Activated CD4-positive, alpha-beta memory T cell treated with anti-CD3 and anti-CD28 coated beads for 36 hours (primary cell): ENCODE measurements around the gene ANXA4. TPM values are rescaled to one million over a fixed set of nuclear protein-coding genes. Genes with fewer than 3 reads are reported as not detected.
A peak's percentile ranks its signal among the peaks of the same experiment; 100 is the strongest.

Experiments used
- CTCF ChIA-PET: fragments of 350-600 bp; sonication (Branson Sonifier 250); formaldehyde crosslinking; loops from one replicate; lab custom pipeline; 2021; ENCODE audit warnings: antibody characterized with exemption, inconsistent platforms; lab: Charles Lee
- POLR2A ChIA-PET: fragments of 350-600 bp; sonication (Branson Sonifier 250); formaldehyde crosslinking; loops from one replicate; lab custom pipeline; 2021; ENCODE audit warnings: antibody characterized with exemption; lab: Charles Lee
- DNase-seq: peaks from one replicate; pipeline ENCODE4 v3.0.0-alpha.2; 2020
- H3K27ac Mint-ChIP-seq: one replicate; pipeline ENCODE4 v1.8.0; 2021; ENCODE audit warnings: mixed read lengths
- H3K27me3 Mint-ChIP-seq: one replicate; pipeline ENCODE4 v1.8.0; 2021; ENCODE audit warnings: mixed read lengths
- H3K36me3 Mint-ChIP-seq: one replicate; pipeline ENCODE4 v1.8.0; 2021; ENCODE audit warnings: mixed read lengths
- H3K4me1 Mint-ChIP-seq: one replicate; pipeline ENCODE4 v1.8.0; 2021; ENCODE audit warnings: low read depth, mixed read lengths
- H3K4me3 Mint-ChIP-seq: one replicate; pipeline ENCODE4 v1.8.0; 2021; ENCODE audit warnings: mild to moderate bottlenecking, mixed read lengths
- H3K9me3 Mint-ChIP-seq: one replicate; pipeline ENCODE4 v1.8.0; 2021; ENCODE audit warnings: mixed read lengths
- intact Hi-C: fragments of 100-400 bp; cut with micrococcal nuclease; formaldehyde crosslinking; loops from one replicate; pipeline ENCODE4 v1.15.1; 2023
- total RNA-seq, 2 experiments: library from RNA; stranded (reverse); gene quantifications; one replicate each; pipeline ENCODE4 v1.2.3, GENCODE V29; 2021

Gene ANXA4
- 10 to 100 TPM; 41.3 to 43.2 TPM for total RNA-seq

DNA sequence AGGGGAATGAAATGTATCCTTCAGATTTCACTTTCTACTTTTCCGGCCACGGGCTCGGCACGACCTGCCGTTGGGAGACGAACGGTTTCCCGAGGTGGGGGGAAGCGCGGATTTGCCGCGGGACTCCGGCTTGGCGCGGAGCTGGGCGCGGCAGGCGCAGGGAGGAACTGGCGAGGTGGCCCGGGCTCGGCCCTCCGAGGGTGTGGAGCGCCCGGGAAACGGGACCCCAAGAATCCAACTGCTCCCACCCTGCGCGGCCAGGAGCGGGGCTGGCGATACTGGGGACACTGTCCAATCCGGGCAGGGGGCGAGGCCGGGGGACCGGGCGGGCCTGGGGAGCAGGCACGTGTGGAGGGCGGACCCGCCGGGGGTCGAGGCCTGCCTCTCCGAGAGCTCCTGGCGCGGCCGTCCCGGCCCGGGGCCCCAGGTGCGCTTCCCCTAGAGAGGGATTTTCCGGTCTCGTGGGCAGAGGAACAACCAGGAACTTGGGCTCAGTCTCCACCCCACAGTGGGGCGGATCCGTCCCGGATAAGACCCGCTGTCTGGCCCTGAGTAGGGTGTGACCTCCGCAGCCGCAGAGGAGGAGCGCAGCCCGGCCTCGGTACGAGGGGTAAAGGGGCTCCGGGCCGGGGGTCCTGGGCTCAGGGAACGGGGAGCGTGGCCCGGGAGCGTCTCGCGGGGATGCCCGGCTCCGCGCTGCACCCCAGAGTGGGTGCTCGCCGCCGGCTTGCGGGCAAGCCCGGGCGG lies at the start of gene ANXA4:
Gene ANXA4, plus strand, starts transcription at position 560 of the 747 bp plus-strand sequence. CDS start 39,432 bp downstream, outside the sequence.
- CTCF ChIA-PET: interaction anchor here (0.9 to 9.8 kb wide), 8 partner anchors 17 to 356 kb away, joined by 3 to 66 read pairs (median 4); no protein-coding TSS in a partner anchor
- no peaks in the 10 kb centered on the region for H3K9me3 Mint-ChIP-seq

DNA sequence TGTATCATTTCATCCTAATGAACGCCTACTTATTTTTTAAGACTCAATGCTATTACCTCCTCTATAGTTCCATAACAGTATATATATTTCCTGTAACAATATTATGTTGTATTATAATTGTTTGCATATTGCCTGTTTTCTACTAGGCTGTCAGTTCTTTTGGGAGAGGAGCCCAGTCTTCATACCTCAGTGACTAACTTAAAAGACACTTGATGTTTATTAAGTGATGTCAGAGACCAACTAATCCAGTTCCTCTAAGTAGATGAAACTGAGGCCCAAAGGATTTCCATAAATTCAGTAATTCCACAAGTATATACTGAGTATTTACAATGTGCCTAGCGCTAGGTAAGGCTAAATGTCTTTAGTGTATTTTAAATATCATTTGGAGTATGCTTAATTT lies 49.5 kb upstream of the ANXA4 start:
- no peaks in the 10 kb centered on the region for H3K36me3 Mint-ChIP-seq
- no peak overlapping the region for H3K4me3 Mint-ChIP-seq
- POLR2A ChIA-PET: no interaction called here
- DNase-seq: no peak
- peaks cover 74% of the 10 kb centered on the region for H3K4me1 Mint-ChIP-seq
- H3K9me3 Mint-ChIP-seq: no peaks in the 10 kb centered on the region
- H3K27ac Mint-ChIP-seq: no peak overlapping the region
- no peaks in the 10 kb centered on the region for H3K27me3 Mint-ChIP-seq
- CTCF ChIA-PET: interaction anchor here (1.5 kb wide), 1 partner anchor 128 kb away, joined by 3 read pairs; no protein-coding TSS in a partner anchor
- intact Hi-C loops: loop anchor here (5.0 kb wide), 1 partner anchor 115 kb away; no protein-coding TSS in a partner anchor

More for the DNA sequence above, at the start of gene ANXA4:
- H3K4me3 Mint-ChIP-seq: peak within 1 kb of the TSS; percentile 81
- intact Hi-C loops: loop anchor here (5.0 kb wide), 2 partner anchors 76 to 151 kb away; partner anchors contain the start of gene SNRNP27
- H3K27ac Mint-ChIP-seq: peak within 1 kb of the TSS; percentile 82
- no peaks in the 10 kb centered on the region for H3K36me3 Mint-ChIP-seq
- H3K4me1 Mint-ChIP-seq: peaks cover 11% of the 10 kb centered on the region
- no peaks in the 10 kb centered on the region for H3K27me3 Mint-ChIP-seq
- POLR2A ChIA-PET: interaction anchor here (0.8 to 2.2 kb wide), 8 partner anchors 9 to 516 kb away, joined by 3 to 5 read pairs (median 4); partner anchors contain the start of gene PCYOX1
- peak; percentile 76 for DNase-seq

DNA sequence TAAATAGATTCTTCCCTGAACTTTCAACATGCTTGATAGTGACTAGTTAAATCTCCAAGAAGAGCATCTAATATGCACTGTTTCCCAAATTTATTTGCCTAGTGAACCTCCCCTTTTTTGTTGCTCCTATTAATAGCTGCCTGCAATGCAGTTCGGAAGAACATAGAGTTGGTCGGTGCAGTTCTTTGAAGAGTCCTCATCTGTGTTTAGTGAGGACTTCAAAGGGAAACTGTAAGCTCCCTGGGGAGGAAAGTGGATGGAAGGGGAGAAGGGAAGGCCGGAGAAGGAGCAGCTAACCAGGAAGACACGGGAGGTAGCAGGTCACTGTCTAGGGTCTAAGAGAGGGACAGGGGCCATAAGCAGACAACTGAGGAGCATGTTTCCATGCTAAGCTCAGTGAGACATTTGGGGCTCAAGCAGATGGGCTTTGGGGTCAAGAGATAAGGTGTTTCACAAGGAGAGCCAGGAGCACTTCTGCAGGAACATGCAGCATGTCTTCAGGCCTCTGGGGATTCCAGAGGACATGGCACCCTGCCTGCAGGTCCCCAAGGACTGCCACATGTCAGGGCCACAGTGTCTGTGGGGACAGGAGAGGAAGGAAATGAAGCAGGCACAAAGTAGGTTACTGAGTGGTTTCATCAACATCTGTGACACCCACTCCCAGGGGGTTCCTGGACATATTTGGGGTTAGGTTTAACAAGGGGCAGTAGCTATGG lies 48.7 kb upstream of the ANXA4 start:
- Mint-ChIP-seq H3K9me3 (no peaks in the 10 kb centered on the region), H3K4me3 (peak overlapping the region; percentile 33), H3K27ac (peak overlapping the region; percentile 53), H3K27me3 (no peaks in the 10 kb centered on the region), H3K36me3 (no peaks in the 10 kb centered on the region), H3K4me1 (peaks cover 79% of the 10 kb centered on the region)
- peak; percentile 44 for DNase-seq
- ChIA-PET CTCF (interaction anchor here (1.3 to 1.5 kb wide), 2 partner anchors 127 to 129 kb away, joined by 3 read pairs; no protein-coding TSS in a partner anchor), POLR2A (interaction anchor here (0.9 to 1.1 kb wide), 2 partner anchors 48 to 50 kb away, joined by 3 read pairs; partner anchors contain the start of gene AAK1)
- intact Hi-C loops: loop anchor here (5.0 kb wide), 1 partner anchor 116 kb away; no protein-coding TSS in a partner anchor

DNA sequence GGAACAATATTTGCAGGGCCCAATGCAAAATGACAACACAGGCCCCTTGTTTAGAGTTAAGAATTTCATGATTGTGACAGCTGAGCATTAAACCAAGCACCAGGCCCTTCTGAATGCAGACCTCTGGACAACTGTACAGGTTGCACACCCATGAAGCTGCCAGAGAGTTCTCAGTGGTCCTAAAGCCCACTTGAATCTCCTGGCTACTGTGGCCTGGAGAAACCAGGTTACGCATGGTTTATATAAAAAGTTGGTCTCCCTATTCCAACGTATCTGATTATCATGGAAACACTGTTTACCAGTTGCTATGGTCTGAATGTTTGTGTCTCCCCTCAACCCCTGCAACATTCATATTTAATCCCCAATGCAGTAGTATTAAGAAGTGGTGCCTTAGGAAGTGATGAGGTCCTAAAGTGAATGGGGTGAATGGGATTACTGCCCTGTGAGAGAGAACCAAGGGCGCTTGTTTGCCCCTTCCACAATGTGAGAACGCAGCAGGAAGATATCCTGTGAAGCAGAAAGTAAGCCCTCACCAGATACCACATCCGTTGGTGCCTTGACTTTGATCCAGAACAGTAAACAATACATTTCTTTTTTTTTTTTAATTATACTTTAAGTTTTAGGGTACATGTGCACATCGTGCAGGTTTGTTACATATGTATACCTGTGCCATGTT lies 48.0 kb upstream of the ANXA4 start:
- Mint-ChIP-seq H3K9me3 (no peaks in the 10 kb centered on the region), H3K4me1 (peaks cover 81% of the 10 kb centered on the region), H3K4me3 (peak overlapping the region; percentile 33), H3K27me3 (no peaks in the 10 kb centered on the region), H3K27ac (peak overlapping the region; percentile 53), H3K36me3 (no peaks in the 10 kb centered on the region)
- ChIA-PET POLR2A (interaction anchor here (0.9 to 1.1 kb wide), 2 partner anchors 48 to 51 kb away, joined by 3 read pairs; partner anchors contain the start of gene AAK1), CTCF (interaction anchor here (1.3 to 1.5 kb wide), 2 partner anchors 128 to 129 kb away, joined by 3 read pairs; no protein-coding TSS in a partner anchor)
- peak; percentile 55 for DNase-seq
- intact Hi-C loops: loop anchor here (2.0 to 5.0 kb wide), 2 partner anchors 19 to 117 kb away; no protein-coding TSS in a partner anchor

DNA sequence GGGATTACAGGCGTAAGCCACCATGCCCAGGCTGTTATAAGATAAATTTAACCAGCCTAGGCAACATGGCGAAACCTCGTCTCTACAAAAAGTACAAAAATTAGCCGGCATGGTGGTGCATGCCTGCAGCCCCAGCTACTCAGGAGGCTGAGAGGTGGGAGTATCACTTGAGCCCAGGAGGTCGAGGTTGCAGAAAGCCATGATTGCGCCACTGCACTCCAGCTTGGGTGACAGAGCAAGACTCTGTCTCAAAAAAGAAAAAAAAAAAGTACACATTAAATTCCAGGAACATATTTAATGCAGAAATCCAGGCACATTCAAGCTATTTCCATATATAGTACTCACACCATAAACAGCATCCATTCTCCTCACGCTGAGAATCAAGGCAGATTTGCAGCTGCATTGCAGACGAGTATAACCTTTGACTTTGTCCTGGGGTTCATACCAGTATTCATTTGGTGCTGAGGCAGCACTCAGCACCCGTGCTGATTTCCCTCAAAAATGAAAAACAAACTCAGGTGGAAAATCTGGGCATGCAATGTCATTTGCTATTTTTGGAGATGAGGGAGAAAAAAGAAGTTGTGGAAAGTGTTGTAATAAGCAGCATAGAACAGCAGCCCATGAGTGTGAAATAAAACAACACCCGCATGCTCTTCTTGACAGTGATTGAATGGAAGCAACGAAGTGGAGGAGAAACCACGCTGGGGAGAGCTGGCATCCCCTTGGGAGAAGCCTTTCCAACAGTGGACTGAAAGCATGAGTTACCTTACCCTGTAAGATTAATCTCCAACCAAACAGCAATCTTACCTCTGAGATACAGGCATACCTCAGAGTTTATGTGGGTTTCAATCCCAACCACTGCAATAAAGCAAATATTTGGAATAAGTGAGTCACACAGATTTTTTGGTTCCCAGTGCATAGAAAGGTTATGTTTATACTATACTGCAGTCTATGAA lies 46.8 kb upstream of the ANXA4 start:
- H3K27ac Mint-ChIP-seq: peak overlapping the region; percentile 47
- H3K4me1 Mint-ChIP-seq: peaks cover 78% of the 10 kb centered on the region
- no peaks in the 10 kb centered on the region for H3K27me3 Mint-ChIP-seq
- intact Hi-C loops: loop anchor here (1.0 to 5.0 kb wide), 3 partner anchors 20 to 118 kb away; no protein-coding TSS in a partner anchor
- no peaks in the 10 kb centered on the region for H3K9me3 Mint-ChIP-seq
- ChIA-PET POLR2A (no interaction called here), CTCF (interaction anchor here (0.9 kb wide), 1 partner anchor 130 kb away, joined by 3 read pairs; no protein-coding TSS in a partner anchor)
- no peak for DNase-seq
- no peak overlapping the region for H3K4me3 Mint-ChIP-seq
- H3K36me3 Mint-ChIP-seq: no peaks in the 10 kb centered on the region

DNA sequence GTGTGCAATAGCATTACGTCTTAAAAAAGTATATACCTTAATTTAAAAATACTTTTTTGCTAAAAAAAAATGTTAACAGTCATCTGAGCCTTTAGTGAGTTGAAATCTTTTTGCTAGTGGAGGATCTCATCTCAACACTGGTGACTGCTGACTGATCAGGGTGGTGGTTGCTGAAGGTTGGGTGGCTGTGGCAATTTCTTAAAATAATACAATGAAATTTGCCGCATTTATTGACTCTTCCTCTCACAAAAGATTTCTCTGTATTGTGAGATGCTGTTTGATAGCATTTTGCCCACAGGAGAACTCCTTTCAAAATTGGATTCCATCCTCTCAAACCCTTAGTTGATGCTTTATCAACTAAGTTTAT lies 46.1 kb upstream of the ANXA4 start:
- CTCF ChIA-PET: interaction anchor here (3.3 kb wide), 1 partner anchor 131 kb away, joined by 21 read pairs; no protein-coding TSS in a partner anchor
- Mint-ChIP-seq H3K27me3 (no peaks in the 10 kb centered on the region), H3K4me3 (no peak overlapping the region), H3K27ac (no peak overlapping the region), H3K36me3 (no peaks in the 10 kb centered on the region), H3K4me1 (peaks cover 71% of the 10 kb centered on the region), H3K9me3 (no peaks in the 10 kb centered on the region)
- intact Hi-C loops: loop anchor here (1.0 to 2.0 kb wide), 2 partner anchors 21 to 48 kb away; no protein-coding TSS in a partner anchor
- DNase-seq: no peak
- POLR2A ChIA-PET: no interaction called here

DNA sequence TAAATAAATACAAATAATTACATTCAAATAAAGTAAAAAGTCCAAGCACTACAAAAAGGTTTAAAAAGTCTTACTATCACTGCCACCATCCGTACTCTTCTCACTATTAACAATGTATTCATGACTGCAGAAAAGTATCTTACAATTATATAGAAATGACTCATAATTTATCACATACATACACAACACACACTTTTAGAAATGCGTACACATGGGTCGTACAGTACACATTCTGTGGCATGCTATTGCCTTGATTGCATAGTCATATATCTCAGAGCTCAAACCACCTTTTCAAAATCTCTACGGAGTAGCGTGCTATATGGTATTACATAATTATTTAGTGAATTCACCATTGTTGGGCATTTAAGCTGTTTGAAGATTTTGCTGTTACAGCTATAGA lies 41.6 kb upstream of the ANXA4 start:
- Mint-ChIP-seq H3K36me3 (no peaks in the 10 kb centered on the region), H3K27me3 (no peaks in the 10 kb centered on the region), H3K27ac (no peak overlapping the region), H3K4me3 (no peak overlapping the region), H3K4me1 (peaks cover 32% of the 10 kb centered on the region), H3K9me3 (no peaks in the 10 kb centered on the region)
- DNase-seq: no peak
- intact Hi-C loops: no loop called here
- POLR2A ChIA-PET: no interaction called here
- CTCF ChIA-PET: interaction anchor here (0.7 to 1.8 kb wide), 2 partner anchors 78 to 135 kb away, joined by 3 to 6 read pairs; no protein-coding TSS in a partner anchor

DNA sequence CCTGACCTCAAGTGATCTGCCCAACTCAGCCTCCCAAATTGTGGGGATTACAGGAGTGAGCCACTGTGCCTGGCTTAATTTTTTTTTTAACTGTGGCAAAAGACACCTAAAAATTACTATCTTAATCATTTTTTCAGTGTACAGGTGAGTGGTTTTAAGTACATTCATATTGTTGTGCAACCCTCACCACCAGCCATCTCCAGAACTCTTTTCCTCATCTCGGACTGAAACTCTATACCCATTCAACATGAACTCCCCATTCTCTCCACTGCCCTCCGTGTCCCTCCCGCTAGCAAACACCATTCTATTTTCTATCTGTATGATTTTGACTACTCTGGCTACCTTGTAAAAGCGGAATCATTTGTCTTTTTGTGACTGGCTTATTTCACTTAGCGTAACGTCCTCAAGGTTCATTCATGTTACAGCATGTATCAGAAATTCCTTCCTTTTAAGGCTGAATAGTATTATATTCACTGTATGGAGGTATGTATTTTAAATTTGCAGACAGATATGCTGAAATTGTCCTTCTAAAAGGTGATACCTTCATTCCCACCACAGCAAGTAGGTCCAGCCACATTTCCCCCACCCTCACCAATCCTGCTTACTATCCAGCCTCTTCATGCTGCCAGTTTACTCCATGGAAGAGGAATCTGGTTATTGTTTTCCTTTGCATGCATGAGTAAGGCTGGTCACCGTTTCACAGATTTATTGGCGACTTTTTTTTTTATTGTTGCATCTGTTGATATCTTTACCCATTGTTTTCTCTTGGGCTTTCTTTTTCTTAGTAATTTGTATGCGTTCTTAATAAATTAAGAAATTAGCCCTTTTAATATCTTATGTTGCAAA lies 40.6 kb upstream of the ANXA4 start:
- Mint-ChIP-seq H3K4me1 (peaks cover 23% of the 10 kb centered on the region), H3K27me3 (no peaks in the 10 kb centered on the region), H3K36me3 (no peaks in the 10 kb centered on the region), H3K27ac (no peak overlapping the region), H3K9me3 (no peaks in the 10 kb centered on the region), H3K4me3 (no peak overlapping the region)
- intact Hi-C loops: no loop called here
- ChIA-PET CTCF (interaction anchor here (1.8 kb wide), 1 partner anchor 136 kb away, joined by 6 read pairs; no protein-coding TSS in a partner anchor), POLR2A (no interaction called here)
- no peak for DNase-seq

DNA sequence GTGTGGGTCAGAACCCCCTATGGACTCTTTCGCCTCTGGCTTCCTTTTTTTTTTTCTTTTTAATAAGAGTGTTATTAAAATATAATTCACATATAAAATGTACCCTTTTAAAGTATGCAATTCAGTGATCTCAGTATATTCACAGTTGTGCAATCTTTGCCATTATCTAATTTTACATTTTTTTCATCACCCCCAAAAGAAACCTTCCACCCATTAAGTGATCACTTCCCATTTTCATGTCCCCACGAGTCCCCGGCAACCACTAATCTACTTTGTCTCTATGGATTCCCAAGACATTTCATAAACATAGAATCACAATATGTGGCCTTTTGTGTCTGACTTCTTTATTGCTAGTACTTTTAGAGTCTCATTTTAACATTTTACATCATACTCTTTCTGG lies 38.7 kb upstream of the ANXA4 start:
- CTCF ChIA-PET: no interaction called here
- Mint-ChIP-seq H3K36me3 (no peaks in the 10 kb centered on the region), H3K4me3 (no peak overlapping the region), H3K9me3 (no peaks in the 10 kb centered on the region), H3K4me1 (peaks cover 10% of the 10 kb centered on the region), H3K27ac (no peak overlapping the region), H3K27me3 (no peaks in the 10 kb centered on the region)
- no peak for DNase-seq
- intact Hi-C loops: no loop called here
- POLR2A ChIA-PET: no interaction called here

DNA sequence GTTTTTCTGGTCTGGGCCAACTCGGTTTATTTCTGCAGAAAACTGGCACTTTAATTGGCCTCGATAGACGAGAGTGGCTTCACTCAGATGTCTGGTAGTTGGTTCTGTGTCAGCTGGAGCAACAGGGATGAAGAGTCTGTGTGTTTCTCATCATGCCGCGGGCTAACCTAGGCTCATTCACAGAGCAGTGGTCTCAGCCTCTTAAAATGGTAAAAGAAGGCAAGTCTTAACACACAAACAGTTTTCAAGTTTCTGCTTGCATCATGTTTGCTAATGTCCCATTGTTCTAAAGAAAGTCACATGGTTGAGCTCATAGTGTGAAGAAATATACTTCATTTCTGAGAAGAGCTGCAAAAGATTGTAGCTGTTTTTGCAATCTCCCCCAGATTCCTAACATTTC lies 37.5 kb upstream of the ANXA4 start:
- Mint-ChIP-seq H3K36me3 (no peaks in the 10 kb centered on the region), H3K4me3 (no peak overlapping the region), H3K27ac (no peak overlapping the region), H3K4me1 (peaks cover 3% of the 10 kb centered on the region), H3K27me3 (no peaks in the 10 kb centered on the region), H3K9me3 (no peaks in the 10 kb centered on the region)
- ChIA-PET CTCF (interaction anchor here (0.7 to 2.1 kb wide), 4 partner anchors 20 to 145 kb away, joined by 4 to 9 read pairs (median 4); no protein-coding TSS in a partner anchor), POLR2A (no interaction called here)
- intact Hi-C loops: no loop called here
- DNase-seq: no peak
